Bronchial epithelial cell (primary cell): ENCODE results near the gene NPR3. TPM values are rescaled to one million over a fixed set of nuclear protein-coding genes. Genes with fewer than 3 reads are reported as not detected.

Experiments
- DNase-seq: peaks from one replicate; pipeline ENCODE4 v3.0.0-alpha.2; 2010; ENCODE audit warnings: low read depth
- FAIRE-seq: peaks from 2 replicates; lab custom pipeline; 2011; peaks lifted over from hg19 to GRCh38; lab: Jason Lieb, UNC
- H3K27me3 ChIP-seq: 2 replicates; pipeline ENCODE4 v1.5.1; 2011; ENCODE audit warnings: low read length; ENCODE audit not compliant: control insufficient read depth, insufficient read depth
- H3K36me3 ChIP-seq: 2 replicates; pipeline ENCODE4 v1.5.1; 2011; ENCODE audit warnings: low read length; ENCODE audit not compliant: control insufficient read depth, insufficient read depth
- H3K4me3 ChIP-seq: 2 replicates; pipeline ENCODE4 v1.5.1; 2011; ENCODE audit warnings: mild to moderate bottlenecking, low read depth, low read length, control low read depth
- total RNA-seq: library from RNA; depleted of rRNA; stranded (reverse); fragments of >200 nt; gene quantifications from 2 replicates; pipeline ENCODE4 v1.2.1, GENCODE V29; 2014
- TF ChIP-seq, protein P1 (sequence below): IDR thresholded peaks from 2 replicates; pipeline ENCODE4 v1.5.1; 2011; ENCODE audit warnings: mild to moderate bottlenecking, moderate library complexity, low read length, control low read depth, inconsistent platforms; ENCODE audit not compliant: insufficient read depth, severe bottlenecking

NPR3 gene
- total RNA-seq, 1 donor from 2014 or later = 17.1 TPM

DNA sequence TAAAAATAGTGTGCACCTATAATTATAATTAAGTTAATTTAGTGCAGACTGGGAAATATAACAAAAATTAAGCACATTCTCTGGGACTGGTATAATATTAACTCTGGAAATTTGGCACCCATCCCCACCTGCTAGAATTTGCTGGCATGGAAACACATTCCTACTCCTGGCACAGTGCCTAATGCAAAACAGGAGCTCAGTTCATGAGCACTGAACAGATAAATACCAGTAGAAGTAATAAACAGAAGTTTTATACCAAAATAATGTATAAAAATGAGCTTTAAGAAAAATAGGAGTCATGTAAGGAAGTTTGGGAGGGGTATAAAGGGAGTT is 23.7 kb upstream of the NPR3 start:
- DNase-seq (no peak), FAIRE-seq (no peak)
- Histone ChIP-seq H3K27me3 (no peaks in the 10 kb centered on the region), H3K36me3 (no peaks in the 10 kb centered on the region), H3K4me3 (no peak overlapping the region)
- TF ChIP-seq, protein P1, sequence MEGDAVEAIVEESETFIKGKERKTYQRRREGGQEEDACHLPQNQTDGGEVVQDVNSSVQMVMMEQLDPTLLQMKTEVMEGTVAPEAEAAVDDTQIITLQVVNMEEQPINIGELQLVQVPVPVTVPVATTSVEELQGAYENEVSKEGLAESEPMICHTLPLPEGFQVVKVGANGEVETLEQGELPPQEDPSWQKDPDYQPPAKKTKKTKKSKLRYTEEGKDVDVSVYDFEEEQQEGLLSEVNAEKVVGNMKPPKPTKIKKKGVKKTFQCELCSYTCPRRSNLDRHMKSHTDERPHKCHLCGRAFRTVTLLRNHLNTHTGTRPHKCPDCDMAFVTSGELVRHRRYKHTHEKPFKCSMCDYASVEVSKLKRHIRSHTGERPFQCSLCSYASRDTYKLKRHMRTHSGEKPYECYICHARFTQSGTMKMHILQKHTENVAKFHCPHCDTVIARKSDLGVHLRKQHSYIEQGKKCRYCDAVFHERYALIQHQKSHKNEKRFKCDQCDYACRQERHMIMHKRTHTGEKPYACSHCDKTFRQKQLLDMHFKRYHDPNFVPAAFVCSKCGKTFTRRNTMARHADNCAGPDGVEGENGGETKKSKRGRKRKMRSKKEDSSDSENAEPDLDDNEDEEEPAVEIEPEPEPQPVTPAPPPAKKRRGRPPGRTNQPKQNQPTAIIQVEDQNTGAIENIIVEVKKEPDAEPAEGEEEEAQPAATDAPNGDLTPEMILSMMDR = no peak

DNA sequence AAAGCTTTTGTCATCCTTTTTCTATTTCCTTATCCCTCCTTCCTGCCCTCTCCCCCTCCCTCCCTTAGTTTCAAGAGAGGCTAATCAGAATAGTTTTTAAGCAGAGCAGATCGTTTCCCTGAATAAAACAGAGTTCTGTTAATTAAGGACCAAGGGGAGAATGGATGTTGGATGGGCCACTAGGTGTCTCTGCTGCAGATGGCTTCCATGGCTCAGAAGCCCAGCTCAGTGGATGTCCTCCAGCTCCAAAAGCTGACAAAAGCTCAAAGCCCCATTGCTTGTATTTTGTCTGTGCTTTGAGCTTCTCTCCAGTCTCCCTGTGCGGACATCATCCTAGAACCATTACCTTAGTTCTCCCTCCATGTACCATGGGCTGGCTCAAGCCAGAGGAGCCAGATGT is 21.0 kb upstream of the NPR3 start:
- Histone ChIP-seq H3K36me3 (no peaks in the 10 kb centered on the region), H3K27me3 (no peaks in the 10 kb centered on the region), H3K4me3 (no peak overlapping the region)
- DNase-seq (no peak), FAIRE-seq (no peak)
- TF ChIP-seq, protein P1 = peak; percentile 46

DNA sequence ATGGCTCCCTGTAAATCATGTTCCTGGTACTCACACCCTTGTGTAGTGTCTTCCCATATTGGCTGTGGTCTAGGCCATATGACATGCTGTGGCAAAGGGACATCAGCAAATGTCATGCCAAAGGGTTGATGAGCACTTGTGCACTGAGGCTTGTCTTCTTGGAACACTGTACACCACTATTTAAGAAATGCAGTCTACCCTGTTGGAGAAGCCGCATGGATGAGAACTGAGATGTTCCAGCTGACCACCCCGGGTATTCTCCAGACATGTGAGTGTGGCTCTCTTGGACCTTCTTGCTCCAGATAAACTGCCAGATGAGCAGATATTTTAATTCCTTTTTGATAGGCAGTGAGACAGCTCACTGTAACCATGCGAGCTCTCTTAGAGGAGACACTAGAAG is 20.5 kb upstream of the NPR3 start:
- FAIRE-seq (no peak), DNase-seq (no peak)
- TF ChIP-seq, protein P1 = no peak
- H3K27me3 ChIP-seq = no peaks in the 10 kb centered on the region
- no peaks in the 10 kb centered on the region for H3K36me3 ChIP-seq
- H3K4me3 ChIP-seq = no peak overlapping the region

DNA sequence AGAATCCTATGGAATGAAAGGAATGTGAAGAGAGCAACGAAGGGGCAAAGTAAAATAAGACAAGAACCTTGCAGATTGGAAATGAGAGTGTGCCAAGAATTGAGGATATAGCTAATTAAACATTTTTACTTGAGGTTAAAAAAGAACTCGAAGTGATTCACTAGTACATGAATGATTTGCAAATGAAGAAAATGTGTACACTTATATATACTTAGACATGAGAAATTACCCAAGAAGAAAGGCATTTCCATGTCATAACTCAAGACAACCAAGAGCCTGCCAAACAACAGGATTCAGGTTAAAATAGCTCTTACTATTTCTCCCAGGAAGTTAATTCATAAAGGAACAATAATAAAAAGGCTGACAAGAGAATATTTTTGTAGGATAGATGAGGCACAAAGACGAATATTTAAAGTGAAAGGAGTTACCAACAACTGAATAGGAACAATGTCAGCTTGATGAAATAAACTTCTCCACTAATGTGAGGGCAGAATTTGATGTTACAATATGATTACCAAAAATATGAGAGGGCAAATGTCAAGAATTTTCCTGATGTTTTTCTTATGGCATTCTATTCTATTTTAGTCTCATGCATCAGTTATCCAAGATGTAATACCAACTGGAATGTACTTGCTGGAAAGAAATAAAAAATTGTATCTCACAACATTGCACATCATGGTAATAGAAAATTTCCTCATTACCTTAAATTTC is 18.9 kb upstream of the NPR3 start:
- no peaks in the 10 kb centered on the region for H3K27me3 ChIP-seq
- DNase-seq (no peak), FAIRE-seq (no peak)
- TF ChIP-seq, protein P1 = no peak
- H3K36me3 ChIP-seq = no peaks in the 10 kb centered on the region
- no peak overlapping the region for H3K4me3 ChIP-seq

DNA sequence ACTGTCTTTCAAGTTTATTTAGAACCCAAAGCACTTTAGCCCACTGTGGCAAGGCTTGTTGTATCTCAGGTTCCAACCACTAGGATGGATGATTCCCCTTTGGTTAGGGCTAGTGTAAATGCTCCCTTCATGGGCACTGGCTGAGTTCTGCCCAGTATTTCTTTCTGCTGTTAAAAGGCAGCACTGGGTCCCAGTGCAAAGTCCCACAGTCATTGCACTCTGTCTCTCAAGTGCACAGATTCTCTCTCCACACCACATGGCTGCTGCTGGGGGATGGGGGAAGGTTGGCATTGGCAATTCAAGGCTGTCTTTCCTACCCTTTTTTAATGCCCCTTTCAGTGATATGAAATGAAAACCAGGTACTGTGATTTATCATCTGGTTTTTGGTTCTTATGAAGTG is 7.2 kb upstream of the NPR3 start:
- no peaks in the 10 kb centered on the region for H3K36me3 ChIP-seq
- no peaks in the 10 kb centered on the region for H3K27me3 ChIP-seq
- no peak overlapping the region for H3K4me3 ChIP-seq
- TF ChIP-seq, protein P1 = no peak
- FAIRE-seq (no peak), DNase-seq (no peak)
